GM12891 (cell line): Measurements from ENCODE around the gene SQOR.

Experiments
- POLR2A ChIP-seq: IDR thresholded peaks from 2 replicates; pipeline ENCODE4 v1.6.1; 2011; ENCODE audit warnings: low read depth, low read length, control low read depth
- POLR2AphosphoS5 ChIP-seq: IDR thresholded peaks from 2 replicates; pipeline ENCODE4 v1.6.1; 2011; ENCODE audit warnings: low read depth, low read length, control low read depth
- SPI1 ChIP-seq: IDR thresholded peaks from 2 replicates; pipeline ENCODE4 v1.6.1; 2011; ENCODE audit warnings: low read depth, low read length, control low read depth
- TAF1 ChIP-seq: IDR thresholded peaks from 2 replicates; pipeline ENCODE4 v1.6.1; 2011; ENCODE audit warnings: low read depth, low read length, control low read depth

GRCh38 chr15:45670091-45670490 is 35.3 kb downstream of the SQOR start:
- TF ChIP-seq POLR2A, result no peak
- TF ChIP-seq POLR2AphosphoS5, result no peak
- no peak for TF ChIP-seq TAF1
- TF ChIP-seq SPI1, result no peak
